ENCODE measurements around the gene GBF1.

DNA sequence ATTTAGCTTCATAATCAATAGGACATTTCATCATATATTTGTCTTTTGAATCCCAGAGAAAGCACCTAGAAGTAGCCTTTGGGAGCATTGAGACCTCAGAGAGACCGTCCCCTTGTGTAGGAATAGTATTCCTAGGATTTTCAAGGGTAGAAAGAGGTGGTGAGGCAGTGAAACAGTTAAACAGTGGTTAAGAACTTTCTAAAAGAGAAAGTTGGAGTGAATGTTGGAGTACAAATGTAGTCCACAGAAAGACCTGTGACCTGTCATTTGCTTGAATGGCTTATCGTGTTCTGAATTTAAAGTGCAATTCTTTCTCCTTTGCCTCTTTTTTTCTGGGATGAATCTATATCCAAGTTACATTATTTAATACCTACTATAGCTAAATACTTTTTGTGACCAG is 30.0 kb downstream of the GBF1 start:
- TF ChIP-seq, protein P1, sequence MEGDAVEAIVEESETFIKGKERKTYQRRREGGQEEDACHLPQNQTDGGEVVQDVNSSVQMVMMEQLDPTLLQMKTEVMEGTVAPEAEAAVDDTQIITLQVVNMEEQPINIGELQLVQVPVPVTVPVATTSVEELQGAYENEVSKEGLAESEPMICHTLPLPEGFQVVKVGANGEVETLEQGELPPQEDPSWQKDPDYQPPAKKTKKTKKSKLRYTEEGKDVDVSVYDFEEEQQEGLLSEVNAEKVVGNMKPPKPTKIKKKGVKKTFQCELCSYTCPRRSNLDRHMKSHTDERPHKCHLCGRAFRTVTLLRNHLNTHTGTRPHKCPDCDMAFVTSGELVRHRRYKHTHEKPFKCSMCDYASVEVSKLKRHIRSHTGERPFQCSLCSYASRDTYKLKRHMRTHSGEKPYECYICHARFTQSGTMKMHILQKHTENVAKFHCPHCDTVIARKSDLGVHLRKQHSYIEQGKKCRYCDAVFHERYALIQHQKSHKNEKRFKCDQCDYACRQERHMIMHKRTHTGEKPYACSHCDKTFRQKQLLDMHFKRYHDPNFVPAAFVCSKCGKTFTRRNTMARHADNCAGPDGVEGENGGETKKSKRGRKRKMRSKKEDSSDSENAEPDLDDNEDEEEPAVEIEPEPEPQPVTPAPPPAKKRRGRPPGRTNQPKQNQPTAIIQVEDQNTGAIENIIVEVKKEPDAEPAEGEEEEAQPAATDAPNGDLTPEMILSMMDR (IDR thresholded peaks at IDR 0.05; ENCODE audit: poor library complexity, severe bottlenecking), result no peak
- TF ChIP-seq, protein P2, sequence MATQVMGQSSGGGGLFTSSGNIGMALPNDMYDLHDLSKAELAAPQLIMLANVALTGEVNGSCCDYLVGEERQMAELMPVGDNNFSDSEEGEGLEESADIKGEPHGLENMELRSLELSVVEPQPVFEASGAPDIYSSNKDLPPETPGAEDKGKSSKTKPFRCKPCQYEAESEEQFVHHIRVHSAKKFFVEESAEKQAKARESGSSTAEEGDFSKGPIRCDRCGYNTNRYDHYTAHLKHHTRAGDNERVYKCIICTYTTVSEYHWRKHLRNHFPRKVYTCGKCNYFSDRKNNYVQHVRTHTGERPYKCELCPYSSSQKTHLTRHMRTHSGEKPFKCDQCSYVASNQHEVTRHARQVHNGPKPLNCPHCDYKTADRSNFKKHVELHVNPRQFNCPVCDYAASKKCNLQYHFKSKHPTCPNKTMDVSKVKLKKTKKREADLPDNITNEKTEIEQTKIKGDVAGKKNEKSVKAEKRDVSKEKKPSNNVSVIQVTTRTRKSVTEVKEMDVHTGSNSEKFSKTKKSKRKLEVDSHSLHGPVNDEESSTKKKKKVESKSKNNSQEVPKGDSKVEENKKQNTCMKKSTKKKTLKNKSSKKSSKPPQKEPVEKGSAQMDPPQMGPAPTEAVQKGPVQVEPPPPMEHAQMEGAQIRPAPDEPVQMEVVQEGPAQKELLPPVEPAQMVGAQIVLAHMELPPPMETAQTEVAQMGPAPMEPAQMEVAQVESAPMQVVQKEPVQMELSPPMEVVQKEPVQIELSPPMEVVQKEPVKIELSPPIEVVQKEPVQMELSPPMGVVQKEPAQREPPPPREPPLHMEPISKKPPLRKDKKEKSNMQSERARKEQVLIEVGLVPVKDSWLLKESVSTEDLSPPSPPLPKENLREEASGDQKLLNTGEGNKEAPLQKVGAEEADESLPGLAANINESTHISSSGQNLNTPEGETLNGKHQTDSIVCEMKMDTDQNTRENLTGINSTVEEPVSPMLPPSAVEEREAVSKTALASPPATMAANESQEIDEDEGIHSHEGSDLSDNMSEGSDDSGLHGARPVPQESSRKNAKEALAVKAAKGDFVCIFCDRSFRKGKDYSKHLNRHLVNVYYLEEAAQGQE (IDR thresholded peaks at IDR 0.05; ENCODE audit: borderline replicate concordance), result no peak
- TF ChIP-seq EP300 (conservative IDR thresholded peaks at IDR 0.05; ENCODE audit: poor library complexity, severe bottlenecking) (no peak), EZH2 (IDR thresholded peaks at IDR 0.05; ENCODE audit: borderline replicate concordance, insufficient read depth, low read length, poor library complexity, severe bottlenecking) (no peak), SMC3 (conservative IDR thresholded peaks at IDR 0.05; ENCODE audit: poor library complexity) (no peak), POLR2AphosphoS5 (IDR thresholded peaks at IDR 0.05) (no peak)

Measured in neural cell (in vitro differentiated cells).